Gastrocnemius medialis (tissue), 4 donors: Measurements from ENCODE around the gene ATP5MK. TPM values are rescaled to one million over a fixed set of nuclear protein-coding genes. Genes with fewer than 3 reads are reported as not detected.

Experiments used
- ATAC-seq, 2 donors: fragments of 150-250 bp; one replicate each; pipeline ENCODE4 v1.9.1; 2016
- DNase-seq, 2 donors: peaks; one replicate each; pipeline ENCODE4 v3.0.0-alpha.2; 2019
- H3K27ac ChIP-seq, 4 donors: fragments of 200-600 bp; sonication (generic); 1 replicate in 1 of 4; 2 replicates in 3 of 4; pipeline ENCODE4 v1.5.1; 2016 to 2018; ENCODE audit warnings: mild to moderate bottlenecking in 2 of 4, moderate library complexity in 1 of 4
- H3K27me3 ChIP-seq, 3 donors: fragments of 200-600 bp; sonication (generic) in 2 of 3; 1 replicate in 1 of 3; 2 replicates in 2 of 3; pipeline versions ENCODE4 v1.5.1 to v1.6.0; 2016 to 2019; ENCODE audit warnings: mild to moderate bottlenecking in 1 of 3, moderate library complexity in 1 of 3
- H3K36me3 ChIP-seq, 2 donors: fragments of 200-600 bp; sonication (generic) in 1 of 2; one replicate each; pipeline ENCODE4 v1.5.1; 2017 to 2018
- H3K4me1 ChIP-seq, 2 donors: fragments of 200-600 bp; sonication (generic) in 1 of 2; one replicate each; pipeline ENCODE4 v1.5.1; 2016 to 2017; ENCODE audit warnings: mild to moderate bottlenecking in 2 of 2
- H3K4me3 ChIP-seq, 4 donors: fragments of 200-600 bp; sonication (generic) in 3 of 4; 1 replicate in 1 of 4; 2 replicates in 3 of 4; pipeline ENCODE4 v1.5.1; 2016 to 2019; ENCODE audit warnings: mild to moderate bottlenecking in 2 of 4
- H3K9me3 ChIP-seq, 3 donors: fragments of 200-600 bp; sonication (generic) in 2 of 3; 1 replicate in 1 of 3; 2 replicates in 2 of 3; pipeline ENCODE4 v1.5.1; 2016 to 2019
- POLR2A ChIP-seq, 2 donors: fragments of 450-650 bp; IDR thresholded peaks; one replicate each; pipeline ENCODE4 v1.6.1; 2017; ENCODE audit warnings: antibody characterized with exemption in 2 of 2, mild to moderate bottlenecking in 2 of 2, moderate library complexity in 2 of 2
- in situ Hi-C, 4 donors: fragments of 200-750 bp; cut with MboI; loops; one replicate each; pipeline versions ENCODE4 v1.15.0 to v1.8.0; 2017; ENCODE audit warnings: low sequenced_read_pairs in 4 of 4
- intact Hi-C: fragments of 100-400 bp; cut with DNase I; formaldehyde crosslinking; loops from one replicate; pipeline ENCODE4 v1.15.1; 2023; ENCODE audit warnings: low total_unique reads
- total RNA-seq, 4 donors: library from RNA; depleted of rRNA; stranded (reverse); fragments of >200 nt; gene quantifications; one replicate each; pipeline versions ENCODE4 v1.1.0 to v1.2.3, GENCODE V29; 2016
- TF ChIP-seq, protein P1 (sequence below), 5 experiments: fragments of 450-650 bp in 3 of 5; fragments of 200-600 bp in 2 of 5; sonication (generic) in 2 of 5; IDR thresholded peaks in 4 of 5; conservative IDR thresholded peaks in 1 of 5; 1 replicate in 4 of 5; 2 replicates in 1 of 5; pipeline ENCODE4 v1.5.1; 2016 to 2019; ENCODE audit warnings: antibody characterized with exemption in 5 of 5, mild to moderate bottlenecking in 3 of 5, moderate library complexity in 3 of 5

The ATP5MK gene
- total RNA-seq, 4 donors from 2014 or later: 436 to 724 (median 552) TPM

DNA sequence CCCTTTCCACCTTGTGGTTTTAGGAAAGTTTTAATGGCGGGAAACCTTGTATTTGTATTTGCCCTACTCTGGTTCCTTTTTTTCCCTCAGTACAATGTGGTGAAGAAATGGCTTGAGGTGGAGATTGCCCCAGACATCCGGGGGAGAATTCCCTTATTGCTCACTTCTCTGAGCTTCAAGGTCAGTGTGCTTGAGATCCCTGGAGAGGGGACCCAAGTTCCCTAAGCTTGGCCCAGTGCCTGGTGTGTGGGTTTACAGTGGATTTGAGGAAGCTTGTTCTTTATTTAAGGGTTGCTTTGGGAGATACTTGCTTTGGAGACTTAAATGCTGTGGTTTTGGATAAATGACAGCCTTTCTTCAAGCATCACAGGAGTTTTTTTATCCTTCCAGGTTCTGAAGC is 37.6 kb upstream of the ATP5MK start:
- Histone ChIP-seq H3K36me3 (peaks cover 0 to 87% of the 10 kb centered on the region in 2 donors), H3K4me3 (no peak overlapping the region), H3K9me3 (no peaks in the 10 kb centered on the region), H3K4me1 (no peaks in the 10 kb centered on the region), H3K27ac (peak overlapping the region in 1 of 4 donors; percentile 43), H3K27me3 (no peaks in the 10 kb centered on the region)
- peak in 1 of 2 donors; percentile 30 for ATAC-seq
- intact Hi-C loops: no loop called here
- TF ChIP-seq POLR2A (IDR thresholded peaks at IDR 0.05): no peak
- TF ChIP-seq, protein P1, sequence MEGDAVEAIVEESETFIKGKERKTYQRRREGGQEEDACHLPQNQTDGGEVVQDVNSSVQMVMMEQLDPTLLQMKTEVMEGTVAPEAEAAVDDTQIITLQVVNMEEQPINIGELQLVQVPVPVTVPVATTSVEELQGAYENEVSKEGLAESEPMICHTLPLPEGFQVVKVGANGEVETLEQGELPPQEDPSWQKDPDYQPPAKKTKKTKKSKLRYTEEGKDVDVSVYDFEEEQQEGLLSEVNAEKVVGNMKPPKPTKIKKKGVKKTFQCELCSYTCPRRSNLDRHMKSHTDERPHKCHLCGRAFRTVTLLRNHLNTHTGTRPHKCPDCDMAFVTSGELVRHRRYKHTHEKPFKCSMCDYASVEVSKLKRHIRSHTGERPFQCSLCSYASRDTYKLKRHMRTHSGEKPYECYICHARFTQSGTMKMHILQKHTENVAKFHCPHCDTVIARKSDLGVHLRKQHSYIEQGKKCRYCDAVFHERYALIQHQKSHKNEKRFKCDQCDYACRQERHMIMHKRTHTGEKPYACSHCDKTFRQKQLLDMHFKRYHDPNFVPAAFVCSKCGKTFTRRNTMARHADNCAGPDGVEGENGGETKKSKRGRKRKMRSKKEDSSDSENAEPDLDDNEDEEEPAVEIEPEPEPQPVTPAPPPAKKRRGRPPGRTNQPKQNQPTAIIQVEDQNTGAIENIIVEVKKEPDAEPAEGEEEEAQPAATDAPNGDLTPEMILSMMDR (IDR thresholded peaks at IDR 0.05 in 4 of 5, conservative IDR thresholded peaks at IDR 0.05 in 1 of 5): no peak
- DNase-seq: peak in 1 of 2 donors; percentile 50
- in situ Hi-C loops: no loop called here

DNA sequence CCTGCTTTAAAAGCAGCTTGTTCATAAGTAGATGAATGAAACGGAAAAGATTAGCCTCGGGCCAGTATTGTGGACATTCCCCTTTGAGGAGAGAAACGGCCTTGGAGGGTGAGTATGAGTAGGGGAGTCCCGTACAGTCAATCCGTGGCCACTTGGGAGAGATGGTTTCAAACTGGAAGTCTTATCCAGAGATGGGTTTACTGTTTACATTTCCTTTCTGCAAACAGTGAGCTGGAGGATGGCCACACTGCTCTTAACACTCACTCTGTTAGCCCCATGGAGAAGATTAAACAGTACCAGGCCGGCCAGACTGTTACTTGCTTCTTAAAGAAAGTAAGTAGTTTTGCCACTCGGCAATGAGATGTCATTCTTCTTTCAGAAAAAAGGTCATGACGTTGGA is 35.6 kb upstream of the ATP5MK start:
- Histone ChIP-seq H3K27me3 (no peaks in the 10 kb centered on the region), H3K4me3 (no peak overlapping the region), H3K36me3 (peaks cover 0 to 86% of the 10 kb centered on the region in 2 donors), H3K9me3 (no peaks in the 10 kb centered on the region), H3K27ac (no peak overlapping the region), H3K4me1 (peaks cover 0 to 9% of the 10 kb centered on the region in 2 donors)
- ATAC-seq (no peak), DNase-seq (no peak)
- intact Hi-C loops (no loop called here), in situ Hi-C loops (no loop called here)
- TF ChIP-seq, protein P1 (IDR thresholded peaks at IDR 0.05 in 4 of 5, conservative IDR thresholded peaks at IDR 0.05 in 1 of 5): no peak
- no peak for TF ChIP-seq POLR2A (IDR thresholded peaks at IDR 0.05)

DNA sequence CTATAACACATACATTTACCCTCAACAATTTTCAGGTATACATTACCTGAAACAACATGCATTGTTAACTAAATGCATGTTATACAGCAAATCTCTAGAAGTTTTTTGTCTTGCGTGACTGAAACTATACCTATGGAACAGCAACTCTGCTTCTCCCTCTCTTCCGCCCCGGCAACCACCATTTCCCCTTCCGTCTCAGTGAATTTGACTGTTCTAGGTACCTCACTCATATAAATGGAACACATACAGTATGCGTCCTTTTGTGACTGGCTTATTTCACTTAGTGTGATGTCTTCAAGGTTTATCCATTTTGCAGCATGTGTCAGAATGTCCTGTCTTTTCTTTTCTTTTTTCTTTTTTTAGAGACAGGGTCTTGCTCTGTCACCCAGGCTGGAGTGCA is 33.4 kb upstream of the ATP5MK start:
- in situ Hi-C loops: loop anchor here in 1 of 4 donors (10.0 kb wide), 1 partner anchor 55 kb away; no protein-coding TSS in a partner anchor
- no peak for DNase-seq
- no peak for TF ChIP-seq POLR2A (IDR thresholded peaks at IDR 0.05)
- TF ChIP-seq, protein P1 (IDR thresholded peaks at IDR 0.05 in 4 of 5, conservative IDR thresholded peaks at IDR 0.05 in 1 of 5): no peak
- no peak for ATAC-seq
- Histone ChIP-seq H3K36me3 (peaks cover 0 to 89% of the 10 kb centered on the region in 2 donors), H3K27me3 (no peaks in the 10 kb centered on the region), H3K4me3 (no peak overlapping the region), H3K27ac (no peak overlapping the region), H3K4me1 (peaks cover 0 to 9% of the 10 kb centered on the region in 2 donors), H3K9me3 (no peaks in the 10 kb centered on the region)
- intact Hi-C loops: no loop called here

DNA sequence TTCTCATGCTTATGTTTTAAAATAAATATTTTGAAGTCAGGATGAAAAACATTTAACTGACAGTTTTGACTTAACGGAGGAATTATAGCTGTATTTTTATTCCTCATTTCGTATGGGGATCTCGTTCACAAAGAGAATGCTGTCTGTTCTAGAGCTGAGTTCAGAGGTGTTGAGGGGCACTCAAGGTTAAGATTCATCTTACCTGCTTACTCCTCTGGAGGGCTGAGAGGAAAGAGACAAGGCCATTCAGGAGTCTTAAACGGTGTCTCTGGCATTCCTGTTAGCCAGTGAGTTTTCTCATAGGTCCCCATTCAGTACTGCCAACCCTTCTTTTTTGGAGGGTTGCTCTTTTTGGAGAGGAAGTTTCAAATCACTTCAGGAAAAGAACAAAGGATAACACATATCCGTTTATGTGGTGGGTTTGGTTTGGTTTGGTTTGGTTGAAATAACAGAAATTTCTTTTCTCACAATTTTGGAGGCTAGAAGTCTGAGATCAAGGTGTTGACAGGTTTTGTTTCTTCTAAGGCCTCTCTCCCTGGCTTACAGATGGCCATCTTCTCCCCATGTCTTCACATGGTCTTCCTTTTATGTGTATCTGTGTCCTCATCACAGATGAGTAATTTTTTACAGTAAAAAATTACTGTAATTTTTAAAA is 32.8 kb upstream of the ATP5MK start:
- ATAC-seq: no peak
- H3K27me3 ChIP-seq: no peaks in the 10 kb centered on the region
- H3K36me3 ChIP-seq: peaks cover 0 to 89% of the 10 kb centered on the region in 2 donors
- TF ChIP-seq, protein P1 (IDR thresholded peaks at IDR 0.05 in 4 of 5, conservative IDR thresholded peaks at IDR 0.05 in 1 of 5): no peak
- no peak for TF ChIP-seq POLR2A (IDR thresholded peaks at IDR 0.05)
- intact Hi-C loops: no loop called here
- H3K9me3 ChIP-seq: no peaks in the 10 kb centered on the region
- DNase-seq: no peak
- in situ Hi-C loops: loop anchor here in 1 of 4 donors (10.0 kb wide), 1 partner anchor 56 kb away; no protein-coding TSS in a partner anchor
- H3K4me3 ChIP-seq: no peak overlapping the region
- peaks cover 0 to 9% of the 10 kb centered on the region in 2 donors for H3K4me1 ChIP-seq
- H3K27ac ChIP-seq: no peak overlapping the region
